ENCODE measurements around the gene B4GALT2. TPM values are rescaled to one million over a fixed set of nuclear protein-coding genes. Genes with fewer than 3 reads are reported as not detected.
A peak's percentile ranks its signal among the peaks of the same experiment; 100 is the strongest.

The B4GALT2 gene
- total RNA-seq, 1 donor from 2014 or later, result 61.7 TPM

DNA sequence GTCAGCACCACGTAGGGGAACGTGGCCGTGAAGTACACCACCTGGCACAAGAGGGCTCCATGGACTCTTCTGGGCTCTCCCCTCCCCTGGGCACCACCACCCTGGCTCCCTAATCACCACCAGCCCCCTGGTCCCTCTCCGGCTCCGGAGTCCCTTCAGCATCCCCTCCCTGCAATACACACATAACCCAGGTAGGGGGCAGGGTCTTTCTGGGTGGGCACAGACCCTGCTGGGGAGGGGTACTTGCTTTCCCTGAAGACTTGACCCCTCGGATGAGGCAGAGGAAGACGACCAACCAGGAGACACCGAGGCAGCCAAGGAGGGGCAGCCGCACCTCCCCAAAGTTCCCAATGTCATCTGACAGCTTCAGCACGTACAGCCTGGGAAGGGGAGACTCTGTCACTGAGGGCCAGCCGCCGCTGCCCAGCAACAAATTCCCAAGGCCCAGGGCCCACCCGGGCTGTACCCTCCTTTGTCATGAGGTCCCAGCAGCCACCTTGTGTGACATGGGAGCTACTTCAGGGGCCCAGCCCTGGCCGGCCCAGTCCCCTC, 23.7 kb downstream of the B4GALT2 start:
- no peak for DNase-seq (ENCODE audit: low spot score, unreplicated experiment)

DNA sequence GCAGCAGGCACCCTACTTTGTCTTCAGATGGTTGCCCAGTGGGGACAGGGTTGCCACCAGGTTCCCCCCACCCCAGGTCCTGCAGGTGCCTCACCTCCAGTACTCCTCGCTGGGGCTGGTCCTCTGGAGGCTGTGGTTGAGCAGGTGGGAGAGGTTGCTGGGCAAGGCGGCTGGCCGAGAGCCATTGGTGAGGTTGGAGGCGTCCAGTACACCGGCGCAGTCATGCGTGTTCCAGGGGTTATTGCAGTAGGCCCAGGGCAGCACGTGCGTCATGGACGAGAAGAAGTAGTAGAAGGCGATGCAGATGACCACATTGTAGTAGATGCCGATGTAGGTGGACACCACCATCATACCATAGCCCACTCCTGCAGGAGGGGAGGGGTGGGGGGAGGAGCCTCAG, 29.2 kb downstream of the B4GALT2 start:
- Mint-ChIP-seq H3K27me3 (no peaks in the 10 kb centered on the region), H3K4me1 (ENCODE audit: low read depth) (peaks cover 5% of the 10 kb centered on the region), H3K27ac (no peak overlapping the region), H3K36me3 (ENCODE audit: insufficient read depth) (peaks cover 9% of the 10 kb centered on the region), H3K9me3 (ENCODE audit: low read depth) (no peaks in the 10 kb centered on the region), H3K4me3 (ENCODE audit: low read depth) (no peak overlapping the region)
- DNase-seq (ENCODE audit: low spot score, unreplicated experiment), result no peak
- TF ChIP-seq, protein P1, sequence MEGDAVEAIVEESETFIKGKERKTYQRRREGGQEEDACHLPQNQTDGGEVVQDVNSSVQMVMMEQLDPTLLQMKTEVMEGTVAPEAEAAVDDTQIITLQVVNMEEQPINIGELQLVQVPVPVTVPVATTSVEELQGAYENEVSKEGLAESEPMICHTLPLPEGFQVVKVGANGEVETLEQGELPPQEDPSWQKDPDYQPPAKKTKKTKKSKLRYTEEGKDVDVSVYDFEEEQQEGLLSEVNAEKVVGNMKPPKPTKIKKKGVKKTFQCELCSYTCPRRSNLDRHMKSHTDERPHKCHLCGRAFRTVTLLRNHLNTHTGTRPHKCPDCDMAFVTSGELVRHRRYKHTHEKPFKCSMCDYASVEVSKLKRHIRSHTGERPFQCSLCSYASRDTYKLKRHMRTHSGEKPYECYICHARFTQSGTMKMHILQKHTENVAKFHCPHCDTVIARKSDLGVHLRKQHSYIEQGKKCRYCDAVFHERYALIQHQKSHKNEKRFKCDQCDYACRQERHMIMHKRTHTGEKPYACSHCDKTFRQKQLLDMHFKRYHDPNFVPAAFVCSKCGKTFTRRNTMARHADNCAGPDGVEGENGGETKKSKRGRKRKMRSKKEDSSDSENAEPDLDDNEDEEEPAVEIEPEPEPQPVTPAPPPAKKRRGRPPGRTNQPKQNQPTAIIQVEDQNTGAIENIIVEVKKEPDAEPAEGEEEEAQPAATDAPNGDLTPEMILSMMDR (IDR thresholded peaks at IDR 0.05; ENCODE audit: unreplicated experiment), result no peak

More for the DNA sequence above, 23.7 kb downstream of the B4GALT2 start:
- Mint-ChIP-seq H3K36me3 (ENCODE audit: insufficient read depth) (peaks cover 12% of the 10 kb centered on the region), H3K27ac (no peak overlapping the region), H3K4me1 (ENCODE audit: low read depth) (peaks cover 10% of the 10 kb centered on the region), H3K4me3 (ENCODE audit: low read depth) (no peak overlapping the region), H3K27me3 (no peaks in the 10 kb centered on the region), H3K9me3 (ENCODE audit: low read depth) (no peaks in the 10 kb centered on the region)
- TF ChIP-seq, protein P1 (IDR thresholded peaks at IDR 0.05; ENCODE audit: unreplicated experiment), result peak; percentile 33

DNA sequence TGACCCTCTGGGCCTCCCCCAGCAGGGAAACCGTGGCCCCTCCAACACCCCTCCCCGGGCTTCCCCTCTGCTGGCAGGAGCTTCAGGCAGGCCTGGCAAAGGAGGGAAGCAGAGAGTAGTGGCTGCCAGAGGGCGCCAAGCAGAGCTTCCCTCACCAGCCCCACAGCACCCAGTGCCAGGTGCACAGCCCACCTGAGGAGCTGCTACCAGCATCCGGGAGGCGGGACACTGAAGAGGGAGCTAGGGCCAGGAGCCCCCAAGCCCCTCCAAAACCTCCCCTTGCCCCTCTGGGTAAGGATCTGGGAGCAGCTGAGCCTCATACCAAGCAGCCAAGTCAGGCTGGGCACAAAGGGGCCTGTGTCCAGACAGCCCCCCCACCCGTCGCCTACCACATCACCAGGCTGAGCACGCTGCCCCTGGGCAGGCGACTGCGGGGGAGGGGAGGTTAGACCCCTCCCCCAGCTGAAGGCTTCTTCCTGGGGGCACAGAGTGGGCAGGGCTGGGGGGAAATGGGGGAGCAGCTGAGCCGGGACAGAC, 32.0 kb downstream of the B4GALT2 start:
- Mint-ChIP-seq H3K27ac (no peak overlapping the region), H3K4me1 (ENCODE audit: low read depth) (peaks cover 5% of the 10 kb centered on the region)

DNA sequence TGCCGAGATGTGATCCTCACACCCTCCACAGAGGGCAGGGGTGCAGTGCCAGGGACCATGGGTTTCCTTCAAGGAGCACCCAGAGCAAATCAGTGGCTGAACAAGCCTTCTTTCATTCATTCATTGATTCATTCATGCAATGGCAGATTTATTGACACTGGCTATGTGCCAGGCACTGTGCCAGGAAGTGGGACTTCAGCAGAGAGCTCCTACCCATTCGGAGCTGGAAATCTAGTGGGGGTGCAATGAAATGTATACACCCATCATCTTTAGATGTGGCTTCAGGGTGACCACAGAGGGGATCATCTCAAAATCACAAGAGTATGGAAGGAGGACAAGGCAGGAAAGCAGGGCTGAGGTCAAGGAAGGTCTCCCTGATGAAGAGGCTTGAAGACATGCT, 33.4 kb downstream of the B4GALT2 start:
- no peak for DNase-seq (ENCODE audit: low spot score, unreplicated experiment)
- Mint-ChIP-seq H3K27me3 (no peaks in the 10 kb centered on the region), H3K27ac (no peak overlapping the region), H3K9me3 (ENCODE audit: low read depth) (no peaks in the 10 kb centered on the region), H3K4me3 (ENCODE audit: low read depth) (no peak overlapping the region), H3K36me3 (ENCODE audit: insufficient read depth) (peaks cover 5% of the 10 kb centered on the region), H3K4me1 (ENCODE audit: low read depth) (peaks cover 7% of the 10 kb centered on the region)
- TF ChIP-seq, protein P1 (IDR thresholded peaks at IDR 0.05; ENCODE audit: unreplicated experiment), result no peak

More for the DNA sequence above, 32.0 kb downstream of the B4GALT2 start:
- peaks cover 7% of the 10 kb centered on the region for H3K36me3 Mint-ChIP-seq (ENCODE audit: insufficient read depth)
- no peak for DNase-seq (ENCODE audit: low spot score, unreplicated experiment)
- H3K9me3 Mint-ChIP-seq (ENCODE audit: low read depth), result no peaks in the 10 kb centered on the region
- TF ChIP-seq, protein P1 (IDR thresholded peaks at IDR 0.05; ENCODE audit: unreplicated experiment), result no peak
- H3K27me3 Mint-ChIP-seq, result no peaks in the 10 kb centered on the region
- no peak overlapping the region for H3K4me3 Mint-ChIP-seq (ENCODE audit: low read depth)

DNA sequence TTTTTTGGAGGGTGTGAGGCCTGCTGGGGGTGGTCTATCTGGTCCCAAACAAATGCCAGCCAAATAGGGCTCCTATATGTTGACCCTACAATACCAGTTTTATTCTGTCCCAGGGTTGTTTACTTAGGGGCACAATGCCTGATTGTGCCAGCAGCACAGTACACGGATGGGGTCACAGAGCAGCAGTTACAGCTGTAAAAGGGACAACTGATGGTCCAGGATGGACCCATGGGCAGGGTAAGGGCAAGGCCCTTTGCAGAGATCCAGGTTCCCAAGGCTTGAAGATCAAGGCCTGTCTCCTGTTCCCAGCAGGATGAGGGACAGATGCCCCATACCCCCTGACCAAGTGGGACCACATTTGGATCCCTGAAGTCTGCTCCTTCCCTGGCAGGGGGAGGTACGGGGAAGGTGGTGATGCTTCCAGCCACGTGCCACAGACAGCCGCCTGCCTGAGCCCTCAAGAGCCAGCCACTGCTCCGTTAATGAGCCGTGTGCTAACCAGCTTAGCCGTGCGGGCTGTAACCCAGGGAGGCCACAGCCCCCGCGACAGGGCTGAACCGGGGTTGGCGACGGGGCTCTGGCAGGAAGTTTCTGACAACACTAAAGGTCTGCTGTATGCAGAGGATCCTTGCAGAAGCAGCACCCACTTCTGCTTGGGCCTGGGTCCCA, 34.1 kb downstream of the B4GALT2 start:
- Mint-ChIP-seq H3K27ac (no peak overlapping the region), H3K27me3 (no peaks in the 10 kb centered on the region), H3K9me3 (ENCODE audit: low read depth) (no peaks in the 10 kb centered on the region), H3K36me3 (ENCODE audit: insufficient read depth) (peaks cover 4% of the 10 kb centered on the region), H3K4me3 (ENCODE audit: low read depth) (no peak overlapping the region), H3K4me1 (ENCODE audit: low read depth) (peaks cover 7% of the 10 kb centered on the region)
- TF ChIP-seq, protein P1 (IDR thresholded peaks at IDR 0.05; ENCODE audit: unreplicated experiment), result no peak
- no peak for DNase-seq (ENCODE audit: low spot score, unreplicated experiment)
